Osteocyte (in vitro differentiated cells): ENCODE measurements around the gene CRADD. TPM values are rescaled to one million over a fixed set of nuclear protein-coding genes. Genes with fewer than 3 reads are reported as not detected.
"Not testable (repeated sequence)": the region's sequence is repeated elsewhere in the genome, so short reads cannot be mapped to it uniquely, and the experiment has no call there.

Experiments
- DNase-seq: peaks from one replicate; pipeline ENCODE4 v3.0.0; 2021; ENCODE audit warnings: mixed read lengths; ENCODE audit not compliant: unreplicated experiment; ENCODE audit errors: extremely low spot score
- H3K27ac Mint-ChIP-seq: one replicate; pipeline ENCODE4 v1.8.0; 2021; ENCODE audit warnings: mild to moderate bottlenecking, mixed read lengths; ENCODE audit not compliant: unreplicated experiment
- H3K27me3 Mint-ChIP-seq: one replicate; pipeline ENCODE4 v1.8.0; 2021; ENCODE audit warnings: mixed read lengths; ENCODE audit not compliant: unreplicated experiment
- H3K36me3 Mint-ChIP-seq: one replicate; pipeline ENCODE4 v1.8.0; 2021; ENCODE audit warnings: mixed read lengths; ENCODE audit not compliant: unreplicated experiment
- H3K4me1 Mint-ChIP-seq: one replicate; pipeline ENCODE4 v1.8.0; 2021; ENCODE audit warnings: mixed read lengths; ENCODE audit not compliant: unreplicated experiment
- H3K4me3 Mint-ChIP-seq: one replicate; pipeline ENCODE4 v1.8.0; 2021; ENCODE audit warnings: mild to moderate bottlenecking, moderate library complexity, mixed read lengths; ENCODE audit not compliant: unreplicated experiment
- H3K9me3 Mint-ChIP-seq: one replicate; pipeline ENCODE4 v1.8.0; 2021; ENCODE audit warnings: mixed read lengths; ENCODE audit not compliant: unreplicated experiment
- total RNA-seq: library from RNA; stranded (reverse); gene quantifications from 2 replicates; pipeline ENCODE4 v1.2.1, GENCODE V29; 2021
- TF ChIP-seq, protein P1 (sequence below): fragments of 200-600 bp; sonication (generic); IDR thresholded peaks from 2 replicates; pipeline ENCODE4 v1.5.0; 2021; ENCODE audit warnings: antibody characterized with exemption, mild to moderate bottlenecking, moderate library complexity

The CRADD gene
- total RNA-seq, 1 donor from 2014 or later = 13.8 TPM

GRCh38 chr12:93753285-93753684 lies 76.1 kb downstream of the CRADD start:
- Mint-ChIP-seq H3K4me1 (peaks cover 23% of the 10 kb centered on the region), H3K36me3 (peaks cover 6% of the 10 kb centered on the region), H3K27me3 (no peaks in the 10 kb centered on the region), H3K4me3 (no peak overlapping the region), H3K9me3 (no peaks in the 10 kb centered on the region), H3K27ac (no peak overlapping the region)
- DNase-seq = no peak
- TF ChIP-seq, protein P1, sequence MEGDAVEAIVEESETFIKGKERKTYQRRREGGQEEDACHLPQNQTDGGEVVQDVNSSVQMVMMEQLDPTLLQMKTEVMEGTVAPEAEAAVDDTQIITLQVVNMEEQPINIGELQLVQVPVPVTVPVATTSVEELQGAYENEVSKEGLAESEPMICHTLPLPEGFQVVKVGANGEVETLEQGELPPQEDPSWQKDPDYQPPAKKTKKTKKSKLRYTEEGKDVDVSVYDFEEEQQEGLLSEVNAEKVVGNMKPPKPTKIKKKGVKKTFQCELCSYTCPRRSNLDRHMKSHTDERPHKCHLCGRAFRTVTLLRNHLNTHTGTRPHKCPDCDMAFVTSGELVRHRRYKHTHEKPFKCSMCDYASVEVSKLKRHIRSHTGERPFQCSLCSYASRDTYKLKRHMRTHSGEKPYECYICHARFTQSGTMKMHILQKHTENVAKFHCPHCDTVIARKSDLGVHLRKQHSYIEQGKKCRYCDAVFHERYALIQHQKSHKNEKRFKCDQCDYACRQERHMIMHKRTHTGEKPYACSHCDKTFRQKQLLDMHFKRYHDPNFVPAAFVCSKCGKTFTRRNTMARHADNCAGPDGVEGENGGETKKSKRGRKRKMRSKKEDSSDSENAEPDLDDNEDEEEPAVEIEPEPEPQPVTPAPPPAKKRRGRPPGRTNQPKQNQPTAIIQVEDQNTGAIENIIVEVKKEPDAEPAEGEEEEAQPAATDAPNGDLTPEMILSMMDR = no peak

- H3K9me3 Mint-ChIP-seq = no peaks in the 10 kb centered on the region
- peaks cover 26% of the 10 kb centered on the region for H3K4me1 Mint-ChIP-seq
- TF ChIP-seq, protein P1 = no peak
- peaks cover 6% of the 10 kb centered on the region for H3K36me3 Mint-ChIP-seq
- H3K4me3 Mint-ChIP-seq = no peak overlapping the region
- H3K27ac Mint-ChIP-seq = no peak overlapping the region
- H3K27me3 Mint-ChIP-seq = no peaks in the 10 kb centered on the region
- no peak for DNase-seq
These were observed 76.8 kb downstream of the CRADD start for GRCh38 chr12:93753838-93754429.

- not testable (repeated sequence) for H3K27me3 Mint-ChIP-seq, H3K36me3 Mint-ChIP-seq, H3K9me3 Mint-ChIP-seq, H3K4me3 Mint-ChIP-seq, DNase-seq, H3K27ac Mint-ChIP-seq
- H3K4me1 Mint-ChIP-seq = peaks cover 33% of the 10 kb centered on the region
These were observed 77.7 kb downstream of the CRADD start for GRCh38 chr12:93754859-93755258.

DNA sequence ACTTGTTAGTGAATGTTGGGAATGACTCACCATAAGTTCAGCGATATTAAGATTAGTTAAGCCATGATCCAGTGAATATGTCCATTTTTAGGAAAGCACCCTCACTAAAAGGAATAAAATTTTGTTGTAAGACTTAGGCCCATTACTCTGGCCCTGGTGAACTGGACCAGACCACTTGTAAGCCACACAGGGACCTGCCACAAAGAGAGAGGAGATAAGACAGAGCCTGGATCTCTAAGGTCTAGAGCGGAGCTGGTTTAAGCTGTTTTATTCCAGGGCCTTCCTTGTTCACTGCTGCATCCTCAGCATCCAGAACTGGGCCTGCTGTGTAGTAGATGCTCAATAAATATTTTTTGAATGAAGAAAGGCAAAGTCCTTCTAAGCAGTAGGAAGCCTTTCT lies 79.1 kb downstream of the CRADD start:
- Mint-ChIP-seq H3K27ac (no peak overlapping the region), H3K4me1 (peaks cover 31% of the 10 kb centered on the region), H3K9me3 (no peaks in the 10 kb centered on the region), H3K36me3 (peaks cover 6% of the 10 kb centered on the region), H3K4me3 (no peak overlapping the region), H3K27me3 (no peaks in the 10 kb centered on the region)
- TF ChIP-seq, protein P1 = no peak
- DNase-seq = no peak

DNA sequence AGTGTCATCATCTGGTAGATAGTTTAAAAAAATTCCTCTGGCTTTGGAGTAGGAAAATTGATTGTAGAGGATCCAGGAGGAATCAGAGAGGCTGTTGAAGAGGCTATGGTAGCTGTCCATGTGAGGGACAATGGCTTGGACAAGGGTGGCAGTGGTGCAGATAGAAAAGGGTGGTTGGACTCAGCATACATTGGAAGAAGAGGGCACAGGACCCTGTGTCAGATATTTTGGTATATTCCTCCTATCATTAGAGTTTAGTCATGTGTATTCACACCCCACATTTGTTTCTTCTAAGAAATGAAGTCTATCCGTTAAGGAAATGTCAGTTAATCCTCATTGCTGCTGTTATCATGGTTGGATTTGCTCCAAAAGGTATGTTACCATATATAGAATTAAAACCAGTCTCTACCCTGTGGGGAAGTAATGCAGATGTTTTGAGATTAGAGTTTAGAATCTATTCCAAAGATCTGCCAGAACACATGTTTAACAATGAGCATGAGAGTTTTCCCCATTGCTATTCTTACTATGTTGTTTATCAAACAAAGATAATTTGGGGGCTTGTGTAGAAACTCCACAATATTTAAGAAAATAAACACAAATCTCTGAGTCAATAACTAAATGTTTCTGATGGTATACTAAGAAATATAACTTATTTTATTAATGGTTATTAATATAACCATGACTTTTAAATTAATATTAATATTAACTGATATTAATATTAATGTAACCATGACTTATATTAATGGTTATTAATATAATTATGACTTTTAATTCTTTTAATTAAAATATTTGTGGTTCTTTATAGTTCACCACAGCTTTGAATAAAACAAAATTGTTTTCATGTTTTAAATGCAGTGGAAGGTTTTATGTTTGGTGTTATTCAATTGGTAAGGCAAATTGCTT lies 80.9 kb downstream of the CRADD start:
- peaks cover 3% of the 10 kb centered on the region for H3K36me3 Mint-ChIP-seq
- H3K9me3 Mint-ChIP-seq = no peaks in the 10 kb centered on the region
- H3K27me3 Mint-ChIP-seq = no peaks in the 10 kb centered on the region
- no peak for DNase-seq
- no peak overlapping the region for H3K4me3 Mint-ChIP-seq
- peaks cover 22% of the 10 kb centered on the region for H3K4me1 Mint-ChIP-seq
- H3K27ac Mint-ChIP-seq = no peak overlapping the region
- TF ChIP-seq, protein P1 = no peak
